GM23338 (cell line): ENCODE measurements around the gene ZNF385B. TPM values are rescaled to one million over a fixed set of nuclear protein-coding genes. Genes with fewer than 3 reads are reported as not detected.

ENCODE experiments used
- CREB1 ChIP-seq: fragments of 250-450 bp; sonication (Bioruptor Pico); IDR thresholded peaks from 2 replicates; pipeline ENCODE4 v1.5.0; 2020; ENCODE audit warnings: low read depth, mild to moderate bottlenecking, moderate library complexity
- EZH2 ChIP-seq: fragments of 200-600 bp; sonication (generic); IDR thresholded peaks from one replicate; pipeline ENCODE4 v1.8.0; 2017; ENCODE audit warnings: antibody characterized with exemption, mild to moderate bottlenecking, low read depth; ENCODE audit not compliant: unreplicated experiment
- EZH2phosphoT487 ChIP-seq: fragments of 200-600 bp; sonication (generic); IDR thresholded peaks from one replicate; pipeline ENCODE4 v1.8.1; 2018; ENCODE audit warnings: antibody characterized with exemption; ENCODE audit not compliant: unreplicated experiment
- JUNB ChIP-seq: IDR thresholded peaks from one replicate; pipeline ENCODE4 v1.6.1; 2016; ENCODE audit warnings: antibody characterized with exemption; ENCODE audit not compliant: unreplicated experiment
- POLR2AphosphoS5 ChIP-seq: IDR thresholded peaks from 2 replicates; pipeline ENCODE4 v1.6.1; 2016; ENCODE audit warnings: antibody characterized with exemption, low read depth
- STAT1 ChIP-seq: IDR thresholded peaks from one replicate; pipeline ENCODE4 v1.6.1; 2016; ENCODE audit warnings: antibody characterized with exemption; ENCODE audit not compliant: unreplicated experiment
- ZNF114 ChIP-seq: fragments of 250-450 bp; sonication (Bioruptor Pico); IDR thresholded peaks from 2 replicates; pipeline ENCODE4 v1.5.0; 2020; ENCODE audit warnings: mild to moderate bottlenecking, moderate library complexity
- ZNF331 ChIP-seq: fragments of 250-450 bp; sonication (Bioruptor Pico); IDR thresholded peaks from 2 replicates; pipeline ENCODE4 v1.5.0; 2020; ENCODE audit warnings: low read depth, mild to moderate bottlenecking, moderate library complexity
- polyA plus RNA-seq: library from polyadenylated mRNA; unstranded; fragments of >200 nt; fragmentation: Nextera tagmentation; extraction: Ambion mirVana; gene quantifications from 2 replicates; pipeline ENCODE4 v1.2.1, GENCODE V29; 2016
- total RNA-seq: library from RNA; depleted of rRNA; stranded (reverse); fragments of >200 nt; shearing (Covaris generic); gene quantifications from 2 replicates; pipeline ENCODE4 v1.2.3, GENCODE V29; 2014
- TF ChIP-seq, protein P1 (sequence below): fragments of 250-450 bp; sonication (Bioruptor Pico); IDR thresholded peaks from 2 replicates; pipeline ENCODE4 v1.5.0; 2020; ENCODE audit warnings: mild to moderate bottlenecking, moderate library complexity
- TF ChIP-seq, protein P2 (sequence below), 2 experiments: fragments of 200-600 bp in 1 of 2; sonication (generic) in 1 of 2; conservative IDR thresholded peaks; 2 replicates each; pipeline versions ENCODE4 v1.5.1 to v1.6.1; 2016 to 2017; ENCODE audit warnings: antibody characterized with exemption in 2 of 2, low read depth in 2 of 2, mild to moderate bottlenecking in 2 of 2, moderate library complexity in 1 of 2
- TF ChIP-seq, protein P3 (sequence below): IDR thresholded peaks from 2 replicates; pipeline ENCODE4 v1.6.1; 2016; ENCODE audit warnings: antibody characterized with exemption

The ZNF385B gene
- total and polyA plus RNA-seq, 2 experiments from 2014 or later = 1.5 to 4.6 TPM

DNA sequence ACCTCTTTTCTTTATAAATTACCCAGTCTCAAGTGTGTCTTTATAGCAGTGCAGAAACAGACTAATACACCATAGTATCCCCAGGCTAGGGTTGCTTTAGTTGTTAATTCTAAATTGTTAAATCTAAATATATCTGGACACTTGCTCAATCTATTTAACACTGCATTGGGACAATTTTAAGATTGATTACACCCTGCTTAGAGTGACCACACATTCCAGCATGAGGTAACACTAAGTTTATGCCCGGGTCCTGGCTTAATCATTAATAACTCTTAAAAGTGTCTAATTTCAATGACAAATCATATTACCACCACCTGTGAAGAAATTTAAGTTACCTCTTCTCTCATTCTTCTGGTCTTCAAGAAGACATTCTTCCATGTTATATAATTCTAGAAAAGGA is 131.4 kb downstream of the ZNF385B start (continued):
- TF ChIP-seq, protein P1, sequence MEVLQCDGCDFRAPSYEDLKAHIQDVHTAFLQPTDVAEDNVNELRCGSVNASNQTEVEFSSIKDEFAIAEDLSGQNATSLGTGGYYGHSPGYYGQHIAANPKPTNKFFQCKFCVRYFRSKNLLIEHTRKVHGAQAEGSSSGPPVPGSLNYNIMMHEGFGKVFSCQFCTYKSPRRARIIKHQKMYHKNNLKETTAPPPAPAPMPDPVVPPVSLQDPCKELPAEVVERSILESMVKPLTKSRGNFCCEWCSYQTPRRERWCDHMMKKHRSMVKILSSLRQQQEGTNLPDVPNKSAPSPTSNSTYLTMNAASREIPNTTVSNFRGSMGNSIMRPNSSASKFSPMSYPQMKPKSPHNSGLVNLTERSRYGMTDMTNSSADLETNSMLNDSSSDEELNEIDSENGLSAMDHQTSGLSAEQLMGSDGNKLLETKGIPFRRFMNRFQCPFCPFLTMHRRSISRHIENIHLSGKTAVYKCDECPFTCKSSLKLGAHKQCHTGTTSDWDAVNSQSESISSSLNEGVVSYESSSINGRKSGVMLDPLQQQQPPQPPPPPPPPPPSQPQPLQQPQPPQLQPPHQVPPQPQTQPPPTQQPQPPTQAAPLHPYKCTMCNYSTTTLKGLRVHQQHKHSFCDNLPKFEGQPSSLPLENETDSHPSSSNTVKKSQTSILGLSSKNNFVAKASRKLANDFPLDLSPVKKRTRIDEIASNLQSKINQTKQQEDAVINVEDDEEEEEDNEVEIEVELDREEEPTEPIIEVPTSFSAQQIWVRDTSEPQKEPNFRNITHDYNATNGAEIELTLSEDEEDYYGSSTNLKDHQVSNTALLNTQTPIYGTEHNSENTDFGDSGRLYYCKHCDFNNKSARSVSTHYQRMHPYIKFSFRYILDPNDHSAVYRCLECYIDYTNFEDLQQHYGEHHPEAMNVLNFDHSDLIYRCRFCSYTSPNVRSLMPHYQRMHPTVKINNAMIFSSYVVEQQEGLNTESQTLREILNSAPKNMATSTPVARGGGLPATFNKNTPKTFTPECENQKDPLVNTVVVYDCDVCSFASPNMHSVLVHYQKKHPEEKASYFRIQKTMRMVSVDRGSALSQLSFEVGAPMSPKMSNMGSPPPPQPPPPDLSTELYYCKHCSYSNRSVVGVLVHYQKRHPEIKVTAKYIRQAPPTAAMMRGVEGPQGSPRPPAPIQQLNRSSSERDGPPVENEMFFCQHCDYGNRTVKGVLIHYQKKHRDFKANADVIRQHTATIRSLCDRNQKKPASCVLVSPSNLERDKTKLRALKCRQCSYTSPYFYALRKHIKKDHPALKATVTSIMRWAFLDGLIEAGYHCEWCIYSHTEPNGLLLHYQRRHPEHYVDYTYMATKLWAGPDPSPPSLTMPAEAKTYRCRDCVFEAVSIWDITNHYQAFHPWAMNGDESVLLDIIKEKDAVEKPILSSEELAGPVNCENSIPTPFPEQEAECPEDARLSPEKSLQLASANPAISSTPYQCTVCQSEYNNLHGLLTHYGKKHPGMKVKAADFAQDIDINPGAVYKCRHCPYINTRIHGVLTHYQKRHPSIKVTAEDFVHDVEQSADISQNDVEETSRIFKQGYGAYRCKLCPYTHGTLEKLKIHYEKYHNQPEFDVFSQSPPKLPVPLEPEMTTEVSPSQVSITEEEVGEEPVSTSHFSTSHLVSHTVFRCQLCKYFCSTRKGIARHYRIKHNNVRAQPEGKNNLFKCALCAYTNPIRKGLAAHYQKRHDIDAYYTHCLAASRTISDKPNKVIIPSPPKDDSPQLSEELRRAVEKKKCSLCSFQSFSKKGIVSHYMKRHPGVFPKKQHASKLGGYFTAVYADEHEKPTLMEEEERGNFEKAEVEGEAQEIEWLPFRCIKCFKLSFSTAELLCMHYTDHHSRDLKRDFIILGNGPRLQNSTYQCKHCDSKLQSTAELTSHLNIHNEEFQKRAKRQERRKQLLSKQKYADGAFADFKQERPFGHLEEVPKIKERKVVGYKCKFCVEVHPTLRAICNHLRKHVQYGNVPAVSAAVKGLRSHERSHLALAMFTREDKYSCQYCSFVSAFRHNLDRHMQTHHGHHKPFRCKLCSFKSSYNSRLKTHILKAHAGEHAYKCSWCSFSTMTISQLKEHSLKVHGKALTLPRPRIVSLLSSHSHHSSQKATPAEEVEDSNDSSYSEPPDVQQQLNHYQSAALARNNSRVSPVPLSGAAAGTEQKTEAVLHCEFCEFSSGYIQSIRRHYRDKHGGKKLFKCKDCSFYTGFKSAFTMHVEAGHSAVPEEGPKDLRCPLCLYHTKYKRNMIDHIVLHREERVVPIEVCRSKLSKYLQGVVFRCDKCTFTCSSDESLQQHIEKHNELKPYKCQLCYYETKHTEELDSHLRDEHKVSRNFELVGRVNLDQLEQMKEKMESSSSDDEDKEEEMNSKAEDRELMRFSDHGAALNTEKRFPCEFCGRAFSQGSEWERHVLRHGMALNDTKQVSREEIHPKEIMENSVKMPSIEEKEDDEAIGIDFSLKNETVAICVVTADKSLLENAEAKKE (CRISPR knock-in tag) = no peak
- TF ChIP-seq CREB1 (CRISPR knock-in tag) (no peak), EZH2phosphoT487 (no peak), STAT1 (no peak), ZNF114 (no peak), EZH2 (no peak), ZNF331 (CRISPR knock-in tag) (no peak), POLR2AphosphoS5 (no peak), JUNB (no peak)
- TF ChIP-seq, protein P2, sequence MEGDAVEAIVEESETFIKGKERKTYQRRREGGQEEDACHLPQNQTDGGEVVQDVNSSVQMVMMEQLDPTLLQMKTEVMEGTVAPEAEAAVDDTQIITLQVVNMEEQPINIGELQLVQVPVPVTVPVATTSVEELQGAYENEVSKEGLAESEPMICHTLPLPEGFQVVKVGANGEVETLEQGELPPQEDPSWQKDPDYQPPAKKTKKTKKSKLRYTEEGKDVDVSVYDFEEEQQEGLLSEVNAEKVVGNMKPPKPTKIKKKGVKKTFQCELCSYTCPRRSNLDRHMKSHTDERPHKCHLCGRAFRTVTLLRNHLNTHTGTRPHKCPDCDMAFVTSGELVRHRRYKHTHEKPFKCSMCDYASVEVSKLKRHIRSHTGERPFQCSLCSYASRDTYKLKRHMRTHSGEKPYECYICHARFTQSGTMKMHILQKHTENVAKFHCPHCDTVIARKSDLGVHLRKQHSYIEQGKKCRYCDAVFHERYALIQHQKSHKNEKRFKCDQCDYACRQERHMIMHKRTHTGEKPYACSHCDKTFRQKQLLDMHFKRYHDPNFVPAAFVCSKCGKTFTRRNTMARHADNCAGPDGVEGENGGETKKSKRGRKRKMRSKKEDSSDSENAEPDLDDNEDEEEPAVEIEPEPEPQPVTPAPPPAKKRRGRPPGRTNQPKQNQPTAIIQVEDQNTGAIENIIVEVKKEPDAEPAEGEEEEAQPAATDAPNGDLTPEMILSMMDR (conservative IDR thresholded peaks at IDR 0.05; ENCODE audit: low read depth in 2 of 2) = no peak
- TF ChIP-seq, protein P3, sequence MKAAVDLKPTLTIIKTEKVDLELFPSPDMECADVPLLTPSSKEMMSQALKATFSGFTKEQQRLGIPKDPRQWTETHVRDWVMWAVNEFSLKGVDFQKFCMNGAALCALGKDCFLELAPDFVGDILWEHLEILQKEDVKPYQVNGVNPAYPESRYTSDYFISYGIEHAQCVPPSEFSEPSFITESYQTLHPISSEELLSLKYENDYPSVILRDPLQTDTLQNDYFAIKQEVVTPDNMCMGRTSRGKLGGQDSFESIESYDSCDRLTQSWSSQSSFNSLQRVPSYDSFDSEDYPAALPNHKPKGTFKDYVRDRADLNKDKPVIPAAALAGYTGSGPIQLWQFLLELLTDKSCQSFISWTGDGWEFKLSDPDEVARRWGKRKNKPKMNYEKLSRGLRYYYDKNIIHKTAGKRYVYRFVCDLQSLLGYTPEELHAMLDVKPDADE = no peak
